A673 (cell line): Measurements from ENCODE around the gene DAB1. TPM values are rescaled to one million over a fixed set of nuclear protein-coding genes. Genes with fewer than 3 reads are reported as not detected.

Experiments used
- BruUV-seq: library from RNA; stranded (reverse); fragments of 400-500 nt; replicated peaks from 2 replicates; lab custom pipeline; 2021; lab: Mats Ljungman, UMichigan
- CTCF ChIA-PET: fragments of 300-600 bp; sonication (Branson Sonifier 250); formaldehyde crosslinking; loops from one replicate; lab custom pipeline; 2022; ENCODE audit warnings: antibody characterized with exemption; lab: Charles Lee
- POLR2A ChIA-PET: fragments of 300-600 bp; sonication (Branson Sonifier 250); formaldehyde crosslinking; loops from one replicate; lab custom pipeline; 2022; ENCODE audit warnings: antibody characterized with exemption; ENCODE audit not compliant: low non-redundant PET; lab: Charles Lee
- DNase-seq: peaks from one replicate; pipeline ENCODE4 v3.0.0-alpha.2; 2015; ENCODE audit warnings: low spot score
- H3K27ac ChIP-seq: fragments of 200-600 bp; sonication (generic); 2 replicates; pipeline ENCODE4 v1.5.1; 2016; ENCODE audit warnings: mixed run types, low read depth, mild to moderate bottlenecking, mixed read lengths, antibody characterized with exemption, low read length; ENCODE audit not compliant: poor library complexity, severe bottlenecking
- H3K27me3 ChIP-seq: fragments of 200-600 bp; sonication (generic); replicated peaks from 2 replicates; pipeline ENCODE4 v1.6.1; 2017; ENCODE audit warnings: mixed run types, low read depth, mild to moderate bottlenecking, mixed read lengths, antibody characterized with exemption, low read length; ENCODE audit not compliant: insufficient read depth, poor library complexity
- H3K36me3 ChIP-seq: fragments of 200-600 bp; sonication (generic); 2 replicates; pipeline ENCODE4 v1.6.1; 2016; ENCODE audit warnings: mixed run types, mild to moderate bottlenecking, mixed read lengths, antibody characterized with exemption, low read length; ENCODE audit not compliant: insufficient read depth, poor library complexity, severe bottlenecking
- H3K4me1 ChIP-seq: fragments of 200-600 bp; sonication (generic); 2 replicates; pipeline ENCODE4 v1.6.1; 2017; ENCODE audit warnings: mixed run types, mild to moderate bottlenecking, mixed read lengths, antibody characterized with exemption, low read length; ENCODE audit not compliant: insufficient read depth, poor library complexity, severe bottlenecking
- H3K4me3 ChIP-seq: fragments of 200-600 bp; sonication (generic); 2 replicates; pipeline ENCODE4 v1.5.1; 2016; ENCODE audit warnings: low read depth, mixed run types, mild to moderate bottlenecking, mixed read lengths, low read length; ENCODE audit not compliant: poor library complexity, severe bottlenecking
- H3K9me3 ChIP-seq: fragments of 200-600 bp; sonication (generic); 2 replicates; pipeline ENCODE4 v1.6.1; 2016; ENCODE audit warnings: mixed run types, low read depth, mild to moderate bottlenecking, mixed read lengths, antibody characterized with exemption, low read length; ENCODE audit not compliant: poor library complexity, severe bottlenecking
- CTCF ChIP-seq: fragments of 300-800, 200-600 bp; sonication (generic); conservative IDR thresholded peaks from 2 replicates; pipeline ENCODE4 v1.5.1; 2017; ENCODE audit warnings: low read depth, mild to moderate bottlenecking, antibody characterized with exemption, low read length, moderate library complexity, mixed read lengths
- EZH2 ChIP-seq: fragments of 200-600 bp; sonication (generic); IDR thresholded peaks from 2 replicates; pipeline ENCODE4 v1.6.1; 2017; ENCODE audit warnings: borderline replicate concordance, low read depth, mild to moderate bottlenecking, mixed read lengths, antibody characterized with exemption, low read length; ENCODE audit not compliant: poor library complexity, severe bottlenecking
- intact Hi-C: fragments of 100-400 bp; cut with micrococcal nuclease; formaldehyde crosslinking; loops from one replicate; pipeline ENCODE4 v1.10.0; 2022; ENCODE audit not compliant: unreplicated experiment
- total RNA-seq: library from RNA; stranded (reverse); gene quantifications from 2 replicates; pipeline ENCODE4 v1.2.3, GENCODE V29; 2021

Gene DAB1
- total RNA-seq, 1 experiment from 2014 or later, result 112 TPM

GRCh38 chr1:57131257-57131656 is 292.6 kb downstream of the DAB1 start:
- ChIA-PET POLR2A (no interaction called here), CTCF (no interaction called here)
- DNase-seq, result no peak
- Histone ChIP-seq H3K36me3 (peaks cover 5% of the 10 kb centered on the region), H3K9me3 (no peaks in the 10 kb centered on the region), H3K4me3 (no peak overlapping the region), H3K4me1 (peaks cover 3% of the 10 kb centered on the region), H3K27me3 (no peaks in the 10 kb centered on the region), H3K27ac (no peak overlapping the region)
- intact Hi-C loops, result no loop called here
- TF ChIP-seq CTCF, result no peak
- no TSS peak for BruUV-seq

- CTCF ChIA-PET, result no interaction called here
These were observed 294.0 kb downstream of the DAB1 start for GRCh38 chr1:57129865-57130264.

GRCh38 chr1:57127976-57128375 is 295.9 kb downstream of the DAB1 start:
- BruUV-seq, result no TSS peak
- intact Hi-C loops, result no loop called here
- no peaks in the 10 kb centered on the region for H3K36me3 ChIP-seq
- ChIA-PET CTCF (no interaction called here), POLR2A (no interaction called here)
- TF ChIP-seq CTCF (no peak), EZH2 (no peak)
- no peak for DNase-seq
- no peak overlapping the region for H3K27ac ChIP-seq
- no peak overlapping the region for H3K4me3 ChIP-seq
- H3K27me3 ChIP-seq, result no peaks in the 10 kb centered on the region
- H3K9me3 ChIP-seq, result no peaks in the 10 kb centered on the region
- H3K4me1 ChIP-seq, result peaks cover 3% of the 10 kb centered on the region

More at GRCh38 chr1:57129865-57130264, 294.0 kb downstream of the DAB1 start:
- Histone ChIP-seq H3K27ac (no peak overlapping the region), H3K4me3 (no peak overlapping the region), H3K9me3 (no peaks in the 10 kb centered on the region), H3K4me1 (peaks cover 3% of the 10 kb centered on the region), H3K27me3 (no peaks in the 10 kb centered on the region), H3K36me3 (no peaks in the 10 kb centered on the region)
- POLR2A ChIA-PET, result no interaction called here
- TF ChIP-seq CTCF (no peak), EZH2 (no peak)
- intact Hi-C loops, result no loop called here
- no TSS peak for BruUV-seq
- DNase-seq, result no peak
